ENCODE measurements around the gene MED13L.

Gene MED13L

DNA sequence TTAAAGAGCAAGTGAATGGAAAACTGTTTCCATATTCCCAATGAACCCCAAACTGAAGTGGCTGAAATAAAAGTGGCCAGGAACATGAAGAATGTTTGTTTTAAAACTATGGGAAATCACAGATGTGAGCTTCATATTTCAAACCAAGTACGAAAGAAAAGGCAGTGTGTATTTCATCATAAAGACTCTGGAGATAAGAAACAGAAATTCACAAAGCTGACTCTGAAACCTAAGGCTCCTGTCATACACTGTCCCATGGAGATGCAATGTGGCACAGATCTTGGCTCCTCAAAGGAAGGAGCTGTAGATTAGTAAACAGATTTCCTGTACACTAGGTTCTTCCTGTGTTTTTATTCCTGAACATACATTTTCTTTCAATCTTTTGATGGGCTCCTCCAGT is 304.4 kb downstream of the MED13L start:
- no peak for DNase-seq (ENCODE audit: low read depth)

DNA sequence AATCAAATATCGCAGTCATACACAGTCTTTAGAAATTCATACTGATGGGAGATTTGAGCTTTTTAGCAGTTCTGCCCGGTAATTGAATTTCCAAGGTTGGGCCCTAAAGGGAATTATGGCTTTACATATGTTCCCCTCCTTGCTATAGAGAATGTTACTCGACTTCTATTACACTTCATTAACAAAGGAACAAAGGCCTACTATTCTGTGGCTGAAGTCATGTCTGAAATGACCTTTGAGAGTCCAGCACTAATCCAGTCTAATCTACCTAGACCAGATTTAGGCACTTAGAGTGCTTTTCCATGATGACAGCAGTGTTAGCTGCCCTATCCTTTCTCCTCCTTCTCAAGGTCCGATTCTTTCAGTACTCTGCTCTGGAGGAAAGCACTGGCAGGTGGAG is 305.3 kb downstream of the MED13L start:
- no peak for DNase-seq (ENCODE audit: low read depth)

DNA sequence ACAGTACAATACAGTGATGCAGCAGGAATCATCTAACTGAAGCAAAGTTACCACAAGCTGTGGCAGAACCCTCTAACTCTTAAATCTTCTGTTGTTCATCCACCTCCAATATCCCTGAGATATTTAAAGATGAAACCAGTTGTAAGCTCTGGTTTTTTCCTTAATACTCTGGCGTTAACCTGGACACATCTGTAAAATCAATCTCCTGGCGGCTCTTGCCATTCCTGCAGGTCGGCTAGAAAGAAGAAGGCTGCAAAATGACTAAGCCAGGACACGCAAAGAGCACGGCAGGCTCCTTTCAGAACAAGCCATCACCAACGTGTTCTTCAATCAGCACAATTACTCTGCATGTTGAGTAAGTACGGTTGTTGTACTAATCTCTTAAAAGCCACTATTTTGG is 309.3 kb downstream of the MED13L start:
- DNase-seq (ENCODE audit: low read depth) = no peak

DNA sequence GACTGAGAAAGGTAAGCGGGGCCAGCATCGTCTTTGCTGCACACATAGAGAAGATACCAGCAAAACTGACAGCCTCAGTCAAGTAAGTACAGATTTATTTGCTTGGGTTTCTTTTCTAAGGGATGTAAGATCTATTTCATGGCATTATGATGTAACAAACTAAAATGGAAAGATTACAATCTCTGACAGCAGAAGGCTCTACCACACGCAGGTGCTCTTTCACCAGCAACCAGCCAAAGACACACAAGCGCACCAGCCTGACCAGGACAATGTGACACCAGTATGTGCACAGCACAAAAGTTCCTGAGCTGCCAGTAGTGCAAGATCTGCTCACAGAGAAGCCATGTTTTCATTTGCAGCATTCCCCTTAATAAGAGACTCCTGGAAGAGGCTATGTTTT is 311.1 kb downstream of the MED13L start:
- DNase-seq (ENCODE audit: low read depth) = no peak

DNA sequence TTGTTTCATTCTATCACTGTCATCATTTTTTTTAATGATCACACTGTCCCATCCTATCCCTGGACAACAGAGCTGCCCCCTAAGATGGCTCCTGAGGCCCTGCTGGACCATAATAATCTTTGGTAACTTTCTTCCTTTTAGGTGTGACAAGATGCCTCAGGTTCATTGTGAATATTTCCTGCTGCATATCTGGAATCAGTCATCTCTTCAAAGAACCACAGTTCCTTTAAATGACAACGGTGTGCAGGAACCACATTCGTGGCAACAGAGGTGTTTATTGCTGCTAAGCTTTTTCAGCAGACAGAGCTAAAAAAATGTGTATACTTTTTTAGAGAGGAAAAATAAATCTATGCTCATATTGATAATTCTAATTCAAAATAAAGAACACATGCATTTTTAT is 312.9 kb downstream of the MED13L start:
- no peak for DNase-seq (ENCODE audit: low read depth)

DNA sequence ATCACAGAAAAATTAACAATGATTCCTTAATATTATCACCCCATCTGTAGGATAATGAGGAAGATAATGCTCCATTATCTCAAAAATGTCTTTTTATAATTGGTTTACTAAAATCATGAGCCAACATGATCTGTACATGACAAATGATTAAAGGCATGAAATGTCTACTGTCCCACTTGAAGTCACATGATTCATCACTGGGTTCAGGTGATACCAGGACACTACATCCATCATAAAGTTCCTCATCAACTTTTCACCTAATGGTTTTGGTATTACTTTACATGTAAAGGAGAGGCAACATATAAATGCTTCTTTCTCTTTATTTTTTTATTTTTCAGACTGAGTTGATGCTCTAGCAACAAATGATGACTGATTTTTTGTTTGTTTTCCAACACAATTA is 313.3 kb downstream of the MED13L start:
- DNase-seq (ENCODE audit: low read depth) = no peak

DNA sequence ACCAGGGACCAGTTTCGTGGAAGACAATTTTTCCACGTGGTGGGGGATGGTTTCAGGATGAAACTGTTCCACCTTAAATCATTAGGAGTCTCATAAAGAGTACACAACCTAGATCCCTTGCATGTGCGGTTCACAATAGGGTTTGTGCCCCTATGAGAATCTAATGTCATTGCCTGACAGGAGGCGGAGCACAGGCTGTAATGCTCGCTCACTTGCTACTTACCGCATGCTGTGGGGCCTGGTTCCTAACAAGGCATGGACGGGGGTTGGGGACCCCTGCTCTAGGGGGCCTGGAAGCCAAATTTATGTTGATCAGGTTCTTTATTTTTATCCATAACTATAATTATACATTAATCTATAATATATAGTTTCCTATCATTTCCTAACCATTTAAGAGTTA is 315.3 kb downstream of the MED13L start:
- no peak for DNase-seq (ENCODE audit: low read depth)

DNA sequence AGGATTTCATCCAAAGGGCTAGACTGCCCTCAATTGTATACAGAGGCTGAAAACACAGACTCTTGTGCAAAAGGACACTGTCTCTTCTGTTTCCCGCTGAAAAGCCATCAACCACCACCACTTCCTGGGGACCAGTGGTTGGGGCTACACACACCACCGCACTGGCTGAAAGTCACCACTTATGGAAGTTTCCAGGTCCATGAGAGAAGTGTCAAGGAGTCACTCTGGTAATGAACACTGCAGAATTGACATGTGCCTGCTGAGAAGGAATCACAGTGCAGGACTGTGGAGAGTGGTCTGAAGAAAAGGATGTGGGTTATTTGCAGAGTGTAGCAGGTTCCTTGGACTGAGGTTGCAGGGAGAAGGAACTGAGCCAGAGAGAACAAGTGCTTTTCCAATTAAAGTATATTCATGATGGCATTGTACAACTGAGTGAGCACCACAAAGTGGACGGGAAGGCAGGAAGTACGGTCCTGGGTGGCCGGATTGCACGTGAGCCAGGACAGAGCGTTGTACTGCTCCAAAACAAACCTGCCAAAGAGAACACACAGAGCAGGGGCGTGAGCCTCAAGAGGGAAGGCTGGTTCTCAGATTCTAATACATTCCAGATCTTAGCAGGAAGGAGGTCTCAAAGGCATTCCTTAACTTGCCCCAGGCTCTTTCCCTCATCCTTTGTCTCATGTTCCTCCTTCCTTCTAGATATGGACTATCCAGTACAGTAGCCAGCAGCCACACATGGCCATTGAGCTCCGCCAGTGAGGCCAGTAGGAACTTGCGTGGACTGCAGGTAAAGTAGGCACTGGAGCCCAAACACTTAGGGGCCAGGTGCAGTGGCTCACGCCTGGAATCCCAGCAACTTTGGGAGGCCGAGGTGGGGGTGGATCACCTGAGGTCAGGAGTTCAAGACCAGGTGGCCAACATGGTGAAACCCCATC is 316.4 kb downstream of the MED13L start:
- no peak for DNase-seq (ENCODE audit: low read depth)

DNA sequence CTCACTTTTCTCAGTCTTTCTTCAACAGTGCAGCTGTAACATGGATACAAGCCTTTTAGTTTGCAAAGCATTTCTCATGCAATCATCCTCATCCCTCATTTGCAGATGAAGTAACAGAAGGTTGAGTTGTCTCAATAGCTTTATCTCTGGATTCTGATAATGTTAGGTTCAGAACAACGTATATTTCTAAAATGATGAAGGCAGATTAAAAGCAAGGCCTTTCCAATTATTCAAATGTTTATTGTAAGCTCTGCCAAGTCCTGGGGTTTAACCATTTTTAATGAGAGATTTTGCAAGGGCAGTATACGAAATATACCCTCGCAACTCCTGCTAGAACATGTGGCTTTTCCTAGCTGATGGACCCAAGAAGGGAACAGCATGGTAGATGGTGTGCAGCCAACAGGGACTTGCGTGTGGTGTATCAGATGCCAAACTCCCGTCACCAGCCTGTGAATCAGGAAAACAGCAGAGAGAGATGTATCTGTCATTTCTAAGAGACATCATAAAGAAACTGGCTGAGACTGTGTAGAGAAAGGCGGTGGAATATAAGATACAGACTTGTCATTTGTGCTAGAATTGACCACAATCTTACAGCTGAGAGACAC is 319.7 kb downstream of the MED13L start:
- no peak for DNase-seq (ENCODE audit: low read depth)

DNA sequence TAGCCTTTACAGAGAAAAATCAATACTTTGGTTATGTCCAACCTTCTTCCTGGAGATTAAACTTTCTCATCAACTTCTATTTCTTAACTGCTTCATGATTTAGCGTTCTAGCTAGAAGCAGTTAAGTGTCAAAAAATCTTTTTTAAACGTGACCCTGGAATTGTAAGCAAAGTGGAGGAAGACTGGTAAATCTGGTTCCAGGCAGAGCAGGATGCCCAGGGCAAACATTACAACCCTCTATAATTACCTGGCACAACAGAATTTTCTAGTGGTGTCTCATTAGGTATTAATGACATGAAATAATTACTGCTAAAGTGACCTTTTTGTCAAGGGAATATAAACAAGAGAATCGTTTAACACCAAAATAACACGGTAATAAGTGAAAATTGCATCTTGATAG is 320.8 kb downstream of the MED13L start:
- DNase-seq (ENCODE audit: low read depth) = no peak

DNA sequence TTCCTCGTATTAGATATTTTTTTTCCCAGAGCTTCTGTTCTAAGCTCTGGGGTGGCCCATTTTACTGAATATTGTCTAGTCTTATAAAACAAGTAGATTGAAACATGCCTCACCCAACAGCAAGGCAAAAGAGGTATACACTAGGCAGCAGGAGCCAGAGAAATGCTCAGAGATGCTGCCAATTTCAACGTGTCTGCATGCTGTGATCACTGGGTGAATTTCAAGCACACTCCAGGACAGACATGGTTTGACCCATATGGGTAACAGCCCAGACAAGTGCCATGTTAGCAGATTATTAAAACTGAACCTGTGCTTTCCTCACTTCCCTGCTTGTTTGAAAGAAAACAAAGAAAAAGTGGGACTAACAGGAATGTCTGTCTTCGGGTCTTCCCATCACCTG is 321.3 kb downstream of the MED13L start:
- DNase-seq (ENCODE audit: low read depth) = no peak

DNA sequence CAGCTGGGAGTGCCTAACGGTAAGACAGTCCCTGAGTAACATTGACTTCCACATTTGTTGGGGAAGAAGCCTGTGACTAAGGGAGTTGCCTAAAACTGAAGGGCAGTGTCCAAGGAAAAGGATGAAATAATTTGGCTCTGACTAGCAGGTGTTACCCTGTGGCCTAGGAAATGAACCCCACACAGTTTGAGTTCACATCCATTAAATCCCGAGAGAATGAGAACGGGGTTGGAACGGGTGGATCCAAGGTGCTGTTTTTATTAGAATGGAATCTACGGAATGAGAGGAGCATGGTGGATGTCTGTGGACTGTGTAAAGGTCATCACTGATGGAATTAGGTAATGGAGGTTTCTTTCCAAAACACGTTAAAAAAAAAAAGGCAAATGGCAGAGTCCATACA is 324.0 kb downstream of the MED13L start:
- no peak for DNase-seq (ENCODE audit: low read depth)

DNA sequence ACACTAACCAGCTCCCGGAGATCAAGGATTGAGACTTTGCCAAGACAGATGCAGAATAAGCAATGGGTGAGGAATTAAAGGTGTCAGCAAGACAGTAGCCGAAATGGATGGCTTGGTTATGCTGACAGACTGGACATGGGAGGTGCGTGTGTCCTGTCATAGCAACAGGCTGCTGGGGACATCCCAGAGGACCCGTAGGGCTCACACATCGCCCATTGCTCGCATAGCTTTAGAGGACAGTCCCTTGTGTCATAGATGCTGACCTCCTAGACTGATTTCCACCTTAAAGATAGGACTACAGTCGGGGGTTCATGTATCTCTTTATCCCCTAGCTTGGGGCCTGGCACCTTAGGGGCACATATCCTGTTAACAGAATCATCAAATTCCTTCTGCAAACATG is 324.5 kb downstream of the MED13L start:
- no peak for DNase-seq (ENCODE audit: low read depth)

DNA sequence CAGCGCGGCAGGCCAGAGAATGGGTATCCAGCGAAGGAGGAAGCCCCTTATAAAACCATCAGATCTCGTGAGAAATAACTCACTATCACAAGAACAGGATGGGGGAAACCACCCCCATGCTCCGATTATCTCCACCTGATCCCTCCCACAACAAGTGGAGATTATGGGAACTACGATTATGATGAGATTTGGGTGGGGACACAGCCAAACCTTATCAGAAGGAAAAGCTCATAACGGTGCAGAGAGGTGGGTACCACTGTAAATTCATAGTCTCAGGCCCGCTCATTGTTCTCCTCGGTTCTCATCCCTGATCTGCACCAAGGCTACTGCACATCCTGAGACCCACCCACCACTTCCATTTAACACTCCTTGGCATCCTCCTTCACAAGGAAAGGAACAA is 326.5 kb downstream of the MED13L start:
- no peak for DNase-seq (ENCODE audit: low read depth)

DNA sequence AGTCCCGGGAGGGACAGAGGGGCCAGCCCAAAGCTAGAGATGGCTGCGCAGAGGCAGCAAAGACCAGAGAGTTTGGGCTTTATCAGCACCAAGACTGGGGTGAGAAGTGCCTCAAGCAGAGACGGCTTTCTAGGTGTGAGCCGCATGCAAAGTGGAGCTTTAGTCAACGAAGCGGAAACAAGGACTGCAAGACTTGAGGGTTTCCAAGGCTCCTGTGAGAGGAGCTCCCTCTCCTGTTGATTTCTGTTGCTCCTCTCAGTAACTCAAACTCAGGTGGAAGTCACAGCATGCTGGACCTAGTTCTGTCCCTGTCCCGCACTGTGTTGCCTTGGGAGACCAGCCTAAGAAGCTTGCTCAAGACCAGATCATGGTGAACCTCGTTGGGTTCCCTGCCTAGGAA is 327.8 kb downstream of the MED13L start:
- no peak for DNase-seq (ENCODE audit: low read depth)

DNA sequence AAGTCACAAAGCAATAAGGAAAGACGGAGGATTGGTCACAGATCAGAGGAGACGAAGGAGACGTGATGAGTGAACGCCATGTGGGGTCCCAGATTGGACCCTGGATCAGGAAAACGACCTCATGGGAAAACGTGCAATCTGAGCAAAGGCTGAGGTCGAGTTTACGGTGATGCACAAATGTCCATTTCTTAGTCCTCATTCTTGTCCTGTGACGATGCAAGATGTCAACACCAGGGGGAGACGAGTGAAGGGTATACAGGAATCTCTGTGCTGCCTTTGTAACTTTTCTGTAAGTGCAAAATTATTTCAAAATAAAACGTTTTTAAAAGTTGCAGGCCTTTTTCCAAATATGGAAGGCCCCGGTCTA is 329.8 kb downstream of the MED13L start:
- DNase-seq (ENCODE audit: low read depth) = no peak

DNA sequence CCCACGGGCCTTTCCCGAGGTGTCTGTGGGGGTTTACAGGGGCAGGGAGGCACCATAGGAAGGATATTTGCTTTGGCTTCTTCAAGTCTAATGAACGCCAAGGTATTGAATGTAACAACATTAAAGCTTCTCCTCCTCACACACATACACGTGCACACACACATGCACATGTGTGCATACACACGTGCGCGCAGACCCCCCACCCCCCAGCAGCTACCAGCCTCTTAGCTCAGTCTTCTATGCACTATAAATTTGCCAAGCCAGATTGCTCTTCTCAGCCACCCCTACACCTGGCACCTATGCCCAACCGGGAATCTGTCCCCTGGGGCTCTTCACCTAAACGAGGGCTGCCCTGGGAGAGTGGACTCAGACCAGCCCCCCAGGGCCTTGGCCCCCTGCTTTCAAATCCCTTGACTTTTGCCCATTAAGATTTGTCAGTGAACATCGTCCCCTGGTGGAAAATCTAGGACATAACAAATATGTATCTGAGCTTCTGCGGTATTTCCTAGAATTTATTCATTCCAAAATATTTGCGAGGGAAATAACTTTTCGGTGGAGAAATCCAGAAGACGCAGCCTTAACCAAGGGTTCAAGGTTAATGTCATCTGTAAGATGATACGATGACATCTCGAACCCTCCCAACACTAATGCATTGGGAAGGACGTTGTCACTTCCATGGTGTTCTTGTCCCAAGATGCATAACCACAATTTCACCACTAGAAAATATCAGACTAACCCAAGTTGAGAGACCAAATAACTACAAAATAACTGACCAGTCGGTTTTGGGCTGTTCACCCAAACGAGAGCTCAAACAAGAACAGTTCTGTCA is 330.4 kb downstream of the MED13L start:
- no peak for DNase-seq (ENCODE audit: low read depth)

DNA sequence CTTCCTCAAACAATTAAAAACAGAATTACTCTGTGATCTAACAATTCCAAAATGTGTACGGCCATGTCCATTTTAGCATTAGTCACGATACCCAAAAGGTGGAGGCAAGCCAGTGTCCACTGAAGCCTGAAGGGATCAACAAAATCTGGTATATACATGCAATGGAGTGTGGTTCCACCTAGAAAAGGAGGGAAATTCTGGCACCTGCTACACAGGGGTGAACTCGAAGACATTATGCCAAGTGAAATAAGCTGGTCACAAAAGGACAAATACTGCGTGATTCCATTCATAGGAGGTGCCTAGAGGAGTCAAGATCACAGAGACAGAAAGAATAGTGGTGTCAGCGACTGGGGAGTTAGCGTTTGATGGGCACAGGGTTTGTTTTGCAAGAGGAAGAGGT is 331.4 kb downstream of the MED13L start:
- no peak for DNase-seq (ENCODE audit: low read depth)

DNA sequence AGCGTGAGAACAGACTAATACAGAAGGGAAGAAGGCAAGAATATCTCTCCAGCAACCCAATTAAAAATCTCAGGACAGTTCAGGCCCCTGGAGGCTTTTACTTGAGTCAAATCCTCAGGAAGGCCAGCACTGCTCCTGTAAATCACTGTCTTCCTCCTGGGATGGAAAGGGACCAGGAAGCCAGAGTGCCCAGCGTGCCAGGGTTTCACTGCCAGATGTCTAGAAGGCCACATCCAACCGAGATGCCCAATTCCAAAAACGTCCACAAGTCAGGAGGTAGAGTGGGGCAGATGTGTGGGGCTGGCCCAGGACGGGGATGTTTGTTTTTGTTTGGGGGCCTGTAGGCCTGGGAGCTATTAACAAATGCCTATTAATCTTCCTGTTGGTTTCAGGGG is 332.0 kb downstream of the MED13L start:
- no peak for DNase-seq (ENCODE audit: low read depth)

DNA sequence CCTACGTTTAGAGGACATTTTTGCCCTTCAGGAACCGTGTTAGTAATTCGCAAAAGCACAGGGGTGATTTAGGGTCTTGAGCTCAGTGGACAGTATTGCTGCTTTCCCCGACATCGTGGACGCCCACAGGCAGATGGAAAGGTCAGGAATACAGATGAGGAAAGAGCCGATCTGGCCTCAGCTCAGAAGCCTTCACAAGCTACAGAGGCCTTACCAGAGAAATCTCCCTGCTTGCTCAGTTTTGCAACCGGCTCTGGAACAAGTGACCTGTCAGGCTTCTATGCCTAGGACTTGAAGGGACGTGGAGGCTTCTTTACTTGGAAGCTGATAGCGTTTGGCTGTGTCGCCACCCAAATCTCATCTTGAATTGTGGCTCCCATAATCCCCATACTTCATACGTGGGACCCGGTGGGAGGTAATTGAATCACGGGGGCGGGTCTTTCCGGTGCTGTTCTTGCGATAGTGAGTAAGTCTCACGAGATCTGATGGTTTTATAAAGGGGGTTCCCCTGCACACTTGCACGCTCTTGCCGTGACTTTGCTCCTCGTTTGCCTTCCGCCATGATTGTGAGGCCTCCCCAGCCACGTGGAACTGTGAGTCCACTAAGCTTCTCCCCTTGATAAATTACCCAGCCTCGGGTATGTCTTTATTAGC is 332.5 kb downstream of the MED13L start:
- DNase-seq (ENCODE audit: low read depth) = no peak

DNA sequence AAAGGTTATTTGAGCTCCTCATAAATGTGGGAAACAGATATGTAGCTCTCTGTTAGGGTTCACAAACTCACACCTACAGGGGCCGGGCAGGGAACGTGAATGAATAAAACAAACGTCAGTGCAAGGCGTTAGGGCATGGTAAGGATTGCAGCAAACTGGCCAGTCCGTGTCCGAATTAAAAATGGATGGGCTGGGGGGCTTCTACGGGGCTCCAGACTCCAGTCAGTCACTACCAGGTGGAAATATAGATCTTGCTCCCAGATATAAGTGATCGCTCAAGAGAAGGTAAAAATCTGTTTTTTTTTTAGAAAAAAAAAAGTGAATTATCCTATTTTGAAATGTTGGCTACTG is 333.1 kb downstream of the MED13L start:
- no peak for DNase-seq (ENCODE audit: low read depth)

DNA sequence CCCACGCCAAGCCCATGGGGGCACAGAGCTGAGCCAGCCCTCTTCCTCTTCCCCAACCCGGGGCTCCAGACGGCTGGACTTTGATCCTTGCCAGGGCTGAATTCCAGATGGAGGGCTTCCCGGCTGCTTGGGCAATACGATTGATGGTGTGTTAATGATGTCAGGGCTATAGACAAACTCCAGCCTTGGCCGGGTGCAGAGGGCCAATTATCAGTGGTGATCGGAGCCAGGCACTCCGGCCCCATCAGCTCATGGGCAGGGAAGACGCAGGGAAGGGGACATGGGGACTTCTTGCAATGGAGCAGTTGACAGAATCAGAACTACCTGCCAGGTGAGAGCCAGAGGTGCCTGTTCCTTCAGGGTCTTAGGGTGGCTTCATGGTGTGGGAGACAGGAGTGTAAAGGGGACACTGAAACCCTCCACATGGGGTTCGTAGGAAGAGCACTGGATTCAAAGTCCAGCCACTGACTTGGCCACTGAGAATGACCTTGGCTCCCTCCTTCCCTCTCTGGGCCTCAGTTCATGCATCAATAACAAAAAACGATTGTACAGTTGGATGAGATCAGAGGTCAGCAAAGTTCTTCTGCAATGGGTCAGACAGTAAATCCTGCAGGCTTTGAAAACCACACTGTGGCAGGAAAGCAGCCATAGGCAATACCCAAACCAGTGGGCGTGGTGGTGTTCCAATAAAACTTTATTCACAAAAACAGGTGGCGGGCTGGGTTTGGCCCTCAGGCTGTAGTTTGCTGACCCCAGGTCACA is 333.7 kb downstream of the MED13L start:
- DNase-seq (ENCODE audit: low read depth) = no peak

Measured in activated T-cell treated with anti-CD3 and anti-CD28 coated beads for 1 hour (primary cell).